ENCODE measurements around the gene KCNK7.

KCNK7 gene

GRCh38 chr11:65562788-65563187 is 32.8 kb downstream of the KCNK7 start:
- DNase-seq (ENCODE audit: insufficient read length, low spot score) (no peak), FAIRE-seq (no peak)
- no peak for TF ChIP-seq CTCF (IDR thresholded peaks at IDR 0.05; ENCODE audit: insufficient read depth, missing control alignments)

GRCh38 chr11:65562020-65562419 is 33.6 kb downstream of the KCNK7 start:
- FAIRE-seq = no peak
- no peak for DNase-seq (ENCODE audit: insufficient read length, low spot score)
- TF ChIP-seq CTCF (IDR thresholded peaks at IDR 0.05; ENCODE audit: insufficient read depth, missing control alignments) = no peak

DNA sequence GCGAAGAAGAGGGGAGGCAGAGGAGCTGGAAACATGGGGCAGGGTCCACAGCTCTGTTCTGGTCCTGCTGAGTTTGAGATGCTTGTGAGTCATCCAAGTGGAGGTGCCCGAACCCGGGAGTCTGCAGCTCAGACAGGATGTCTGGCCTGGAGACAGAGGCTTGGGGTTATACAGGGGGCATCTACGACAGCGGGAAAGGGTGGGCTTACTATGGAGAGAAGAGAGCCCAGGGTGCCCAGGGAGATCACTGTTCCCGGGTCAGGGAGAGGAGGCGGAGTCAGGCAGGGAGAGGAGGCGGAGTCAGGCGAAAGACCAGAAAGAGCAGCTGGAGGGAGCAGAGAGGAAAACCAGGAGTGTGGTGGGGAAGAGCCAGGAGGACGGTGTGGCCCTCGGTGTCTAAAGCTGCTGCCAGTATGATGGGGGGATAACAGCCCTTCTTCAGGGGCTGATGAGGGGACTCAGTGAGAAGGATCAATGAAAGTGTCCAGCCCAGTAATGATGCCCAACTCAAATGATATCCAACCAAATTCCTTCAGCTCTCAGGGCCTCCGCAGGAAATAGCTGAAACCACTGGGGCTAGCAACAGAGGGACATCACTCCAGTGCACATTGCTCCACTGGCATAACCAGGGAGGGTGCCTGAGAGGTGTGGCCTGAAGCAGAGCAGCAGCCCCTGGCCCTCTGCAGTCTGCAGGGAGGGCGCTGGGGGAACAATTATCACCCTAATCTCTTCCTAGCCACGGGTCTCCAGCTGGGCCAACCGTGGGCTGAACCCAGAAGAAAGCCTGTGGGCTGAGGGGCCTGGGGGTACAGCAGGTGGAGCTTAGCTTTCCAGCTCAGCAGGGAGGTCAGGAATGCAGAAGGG is 34.8 kb downstream of the KCNK7 start:
- TF ChIP-seq CTCF (IDR thresholded peaks at IDR 0.05; ENCODE audit: insufficient read depth, missing control alignments) = no peak
- DNase-seq (ENCODE audit: insufficient read length, low spot score) = no peak
- no peak for FAIRE-seq

GRCh38 chr11:65559951-65560537 is 35.6 kb downstream of the KCNK7 start:
- no peak for TF ChIP-seq CTCF (IDR thresholded peaks at IDR 0.05; ENCODE audit: insufficient read depth, missing control alignments)
- FAIRE-seq (no peak), DNase-seq (ENCODE audit: insufficient read length, low spot score) (no peak)

- no peak for DNase-seq (ENCODE audit: insufficient read length, low spot score)
- no peak for TF ChIP-seq CTCF (IDR thresholded peaks at IDR 0.05; ENCODE audit: insufficient read depth, missing control alignments)
- no peak for FAIRE-seq
Measured at GRCh38 chr11:65559535-65559934, 36.1 kb downstream of the KCNK7 start.

GRCh38 chr11:65558930-65559509 is 36.6 kb downstream of the KCNK7 start:
- DNase-seq (ENCODE audit: insufficient read length, low spot score) (no peak), FAIRE-seq (no peak)
- TF ChIP-seq CTCF (IDR thresholded peaks at IDR 0.05; ENCODE audit: insufficient read depth, missing control alignments) = no peak
